Upper lobe of left lung (tissue), 6 donors: ENCODE results near the gene PRDM16. TPM values are rescaled to one million over a fixed set of nuclear protein-coding genes. Genes with fewer than 3 reads are reported as not detected.
A peak's percentile ranks its signal among the peaks of the same experiment; 100 is the strongest.

Experiments
- ATAC-seq, 2 donors: fragments of 200-7000 bp; cut with Tn5 transposase; one replicate each; pipeline ENCODE4 v1.9.1; 2022; ENCODE audit warnings: mild to moderate bottlenecking in 2 of 2, moderate library complexity in 2 of 2; ENCODE audit not compliant: low FRiP score in 2 of 2
- DNase-seq, 2 donors: peaks; one replicate each; pipeline ENCODE4 v3.0.0-alpha.2; 2019 to 2020
- H3K27ac ChIP-seq, 4 donors: fragments of 200-600 bp; sonication (generic); one replicate each; pipeline ENCODE4 v1.5.1; 2016 to 2019
- H3K27me3 ChIP-seq, 4 donors: fragments of 200-600 bp; sonication (generic); one replicate each; pipeline ENCODE4 v1.5.1; 2017 to 2019
- H3K36me3 ChIP-seq, 4 donors: fragments of 200-600 bp; sonication (generic); one replicate each; pipeline ENCODE4 v1.5.1; 2016 to 2019
- H3K4me1 ChIP-seq, 4 donors: fragments of 200-600 bp; sonication (generic); one replicate each; pipeline ENCODE4 v1.5.1; 2018 to 2019
- H3K4me3 ChIP-seq, 4 donors: fragments of 200-600 bp; sonication (generic); one replicate each; pipeline ENCODE4 v1.5.1; 2017 to 2019; ENCODE audit warnings: mild to moderate bottlenecking in 2 of 4, moderate library complexity in 1 of 4
- H3K9me3 ChIP-seq, 4 donors: fragments of 200-600 bp; sonication (generic); one replicate each; pipeline ENCODE4 v1.5.1; 2018 to 2019
- EP300 ChIP-seq, 4 donors: sonication (generic); formaldehyde crosslinking; IDR thresholded peaks; one replicate each; pipeline ENCODE4 v1.5.1; 2017; ENCODE audit warnings: antibody characterized with exemption in 4 of 4, control low read depth in 2 of 4
- POLR2A ChIP-seq, 4 donors: fragments of 450-650 bp; IDR thresholded peaks; one replicate each; pipeline ENCODE4 v1.5.1; 2016 to 2017; ENCODE audit warnings: antibody characterized with exemption in 4 of 4, mild to moderate bottlenecking in 2 of 4
- POLR2AphosphoS5 ChIP-seq, 2 donors: sonication (generic); formaldehyde crosslinking; IDR thresholded peaks; one replicate each; pipeline ENCODE4 v1.5.1; 2017; ENCODE audit warnings: antibody characterized with exemption in 2 of 2
- WGBS, 2 donors: methylation state at CpG; one replicate each; pipeline ENCODE4 v1.1.5; 2017 to 2018; 5-methylcytosine and 5-hydroxymethylcytosine counted together
- total RNA-seq, 6 donors: library from RNA; depleted of rRNA in 4 of 6; stranded (reverse); fragments of >200 nt in 4 of 6; gene quantifications; one replicate each; pipeline versions ENCODE4 v1.1.0 to v1.2.1, GENCODE V29; 2016 to 2021
- TF ChIP-seq, protein P1 (sequence below), 6 experiments: fragments of 450-650 bp in 4 of 6; fragments of 200-600 bp in 2 of 6; sonication (generic) in 2 of 6; IDR thresholded peaks; one replicate each; pipeline ENCODE4 v1.5.1; 2016 to 2019; ENCODE audit warnings: antibody characterized with exemption in 6 of 6
- donor health status: DM: no; HTN: no; CAD: no; lungs with moderate emphysema.
- donor health status: DM: no; HTN: yes; CAD: no; lungs with severe emphysema.

The PRDM16 gene
- total RNA-seq, 6 donors from 2014 or later: 12.3 to 54.5 (median 21.2) TPM

DNA sequence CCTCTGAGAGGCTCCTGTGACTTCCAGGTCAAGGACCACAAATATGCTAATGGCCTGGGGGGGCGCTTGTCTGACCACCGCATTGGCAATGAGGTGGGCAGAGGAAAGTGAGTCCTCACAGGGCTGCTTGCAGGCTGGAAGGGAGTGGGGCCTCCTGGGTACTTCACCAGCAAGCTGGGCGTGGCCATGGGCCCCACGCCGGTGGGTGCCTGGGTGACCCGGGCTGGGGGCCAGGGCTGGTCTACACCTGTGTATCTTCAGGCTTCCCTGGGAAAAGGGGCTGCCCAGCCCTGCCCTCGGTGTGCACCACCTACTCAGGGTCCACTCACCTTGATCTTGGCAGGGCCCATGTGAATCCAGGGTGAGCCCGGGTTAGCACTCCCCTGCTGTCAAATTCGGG lies 167.4 kb downstream of the PRDM16 start:
- Histone ChIP-seq H3K27ac (no peak overlapping the region), H3K4me3 (no peak overlapping the region), H3K9me3 (no peaks in the 10 kb centered on the region), H3K36me3 (no peaks in the 10 kb centered on the region), H3K27me3 (no peaks in the 10 kb centered on the region), H3K4me1 (peaks cover 4 to 40% (median 10%) of the 10 kb centered on the region in 4 donors)
- 66 to 72% methylated on average over 6 to 9 of the region's 9 CpGs for WGBS, 2 donors
- no peak for TF ChIP-seq EP300 (IDR thresholded peaks at IDR 0.05)
- TF ChIP-seq POLR2AphosphoS5 (IDR thresholded peaks at IDR 0.05): no peak
- TF ChIP-seq, protein P1, sequence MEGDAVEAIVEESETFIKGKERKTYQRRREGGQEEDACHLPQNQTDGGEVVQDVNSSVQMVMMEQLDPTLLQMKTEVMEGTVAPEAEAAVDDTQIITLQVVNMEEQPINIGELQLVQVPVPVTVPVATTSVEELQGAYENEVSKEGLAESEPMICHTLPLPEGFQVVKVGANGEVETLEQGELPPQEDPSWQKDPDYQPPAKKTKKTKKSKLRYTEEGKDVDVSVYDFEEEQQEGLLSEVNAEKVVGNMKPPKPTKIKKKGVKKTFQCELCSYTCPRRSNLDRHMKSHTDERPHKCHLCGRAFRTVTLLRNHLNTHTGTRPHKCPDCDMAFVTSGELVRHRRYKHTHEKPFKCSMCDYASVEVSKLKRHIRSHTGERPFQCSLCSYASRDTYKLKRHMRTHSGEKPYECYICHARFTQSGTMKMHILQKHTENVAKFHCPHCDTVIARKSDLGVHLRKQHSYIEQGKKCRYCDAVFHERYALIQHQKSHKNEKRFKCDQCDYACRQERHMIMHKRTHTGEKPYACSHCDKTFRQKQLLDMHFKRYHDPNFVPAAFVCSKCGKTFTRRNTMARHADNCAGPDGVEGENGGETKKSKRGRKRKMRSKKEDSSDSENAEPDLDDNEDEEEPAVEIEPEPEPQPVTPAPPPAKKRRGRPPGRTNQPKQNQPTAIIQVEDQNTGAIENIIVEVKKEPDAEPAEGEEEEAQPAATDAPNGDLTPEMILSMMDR (IDR thresholded peaks at IDR 0.05): no peak
- no peak for ATAC-seq
- DNase-seq: no peak

DNA sequence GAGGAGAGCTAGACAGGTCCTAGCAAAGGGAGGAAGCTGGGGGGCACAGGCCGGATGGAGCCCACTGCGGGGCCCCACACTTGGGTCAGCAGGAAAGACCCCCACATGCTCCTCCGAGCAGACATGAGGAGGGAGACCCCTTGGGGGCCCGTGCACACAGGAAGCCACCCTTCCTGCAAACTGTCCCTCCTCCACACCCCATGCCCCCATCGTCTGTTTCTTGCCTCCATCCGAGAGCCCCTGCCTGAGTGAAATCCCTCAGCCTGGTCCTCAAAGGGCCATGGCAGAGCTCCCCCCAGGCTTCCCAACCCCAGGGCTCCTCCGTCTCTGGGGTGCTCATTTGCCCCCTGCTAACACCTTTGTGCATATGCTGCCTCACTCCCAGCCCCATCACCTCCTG lies 168.0 kb downstream of the PRDM16 start:
- ATAC-seq (no peak), DNase-seq (no peak)
- Histone ChIP-seq H3K36me3 (no peaks in the 10 kb centered on the region), H3K4me1 (peaks cover 5 to 46% (median 12%) of the 10 kb centered on the region in 4 donors), H3K27ac (no peak overlapping the region), H3K27me3 (no peaks in the 10 kb centered on the region), H3K9me3 (no peaks in the 10 kb centered on the region), H3K4me3 (no peak overlapping the region)
- TF ChIP-seq POLR2AphosphoS5 (IDR thresholded peaks at IDR 0.05): no peak
- no peak for TF ChIP-seq POLR2A (IDR thresholded peaks at IDR 0.05)
- TF ChIP-seq, protein P1 (IDR thresholded peaks at IDR 0.05): no peak
- TF ChIP-seq EP300 (IDR thresholded peaks at IDR 0.05): no peak
- WGBS, 2 donors: 76 to 84% methylated on average over 5 to 7 of the region's 7 CpGs

DNA sequence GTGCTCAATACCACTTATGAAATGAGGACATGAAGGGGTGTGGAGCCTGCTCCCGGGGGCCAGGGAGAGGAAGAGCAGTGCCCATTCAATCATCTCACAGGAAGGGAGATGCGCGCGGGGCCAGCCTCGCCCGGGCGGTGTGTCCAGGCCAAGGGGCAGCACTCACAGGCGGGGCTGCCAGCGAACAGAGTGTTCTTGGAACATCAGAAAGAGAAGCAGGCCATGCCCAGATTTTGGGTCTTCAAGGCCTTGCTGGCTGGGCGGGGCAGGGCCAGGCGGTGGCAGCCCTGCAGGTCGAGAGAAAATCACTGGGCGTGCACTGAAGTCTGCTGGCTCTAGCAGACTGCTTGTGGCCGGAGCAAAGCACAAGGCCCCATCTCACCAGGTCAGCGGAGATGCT lies 168.6 kb downstream of the PRDM16 start:
- H3K4me3 ChIP-seq: no peak overlapping the region
- H3K4me1 ChIP-seq: peaks cover 5 to 46% (median 12%) of the 10 kb centered on the region in 4 donors
- H3K9me3 ChIP-seq: no peaks in the 10 kb centered on the region
- H3K27me3 ChIP-seq: no peaks in the 10 kb centered on the region
- peak overlapping the region in 3 of 4 donors; percentile 45 to 48 (median 48) for H3K27ac ChIP-seq
- no peaks in the 10 kb centered on the region for H3K36me3 ChIP-seq
- DNase-seq (peak; percentile 35 to 75), ATAC-seq (no peak)
- TF ChIP-seq, protein P1 (IDR thresholded peaks at IDR 0.05): no peak
- TF ChIP-seq POLR2A (IDR thresholded peaks at IDR 0.05) (no peak), POLR2AphosphoS5 (IDR thresholded peaks at IDR 0.05) (no peak), EP300 (IDR thresholded peaks at IDR 0.05) (no peak)
- 51 to 82% methylated on average over 7 to 15 of the region's 15 CpGs for WGBS, 2 donors

DNA sequence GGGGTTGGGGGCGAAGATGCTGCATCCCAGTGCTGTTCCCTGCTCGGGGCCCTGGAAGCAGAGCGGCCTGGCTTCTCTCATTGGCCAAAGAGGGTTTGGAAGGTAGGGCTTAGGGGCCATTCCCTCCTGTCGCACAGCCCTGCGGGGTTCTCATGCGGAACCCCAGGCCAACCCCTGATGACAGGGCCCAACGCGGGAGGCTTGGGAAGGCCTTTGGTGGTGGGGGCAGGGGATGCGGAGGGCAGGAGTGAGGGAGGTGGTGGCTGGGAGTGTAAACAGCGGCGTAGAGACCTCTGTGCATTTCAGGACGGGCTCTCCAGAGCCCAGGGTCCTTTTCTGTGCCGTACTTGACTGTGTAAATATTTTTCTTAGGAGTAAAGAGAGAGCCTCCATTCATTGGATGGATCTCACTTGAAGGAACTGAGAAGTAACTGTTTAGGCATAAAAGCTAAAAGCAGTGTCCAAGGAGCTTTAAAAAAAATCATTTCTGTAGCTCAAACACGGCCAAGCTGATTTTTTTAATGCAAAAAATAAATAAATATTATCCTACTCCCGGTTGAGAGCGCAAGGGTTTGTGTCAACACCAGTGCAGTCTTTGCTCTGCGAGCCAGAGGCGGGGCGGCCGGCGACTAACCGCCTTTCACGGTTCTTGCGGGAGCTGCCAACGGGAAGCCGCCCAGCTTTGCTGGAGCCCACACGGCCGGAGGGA lies 169.1 kb downstream of the PRDM16 start:
- H3K4me3 ChIP-seq: no peak overlapping the region
- 52 to 57% methylated on average over 26 to 28 of the region's 28 CpGs for WGBS, 2 donors
- peak overlapping the region in 3 of 4 donors; percentile 45 to 48 (median 48) for H3K27ac ChIP-seq
- peaks cover 5 to 46% (median 12%) of the 10 kb centered on the region in 4 donors for H3K4me1 ChIP-seq
- peak; percentile 53 to 89 for DNase-seq
- ATAC-seq: peak in 1 of 2 donors; percentile 8
- H3K9me3 ChIP-seq: no peaks in the 10 kb centered on the region
- TF ChIP-seq EP300 (IDR thresholded peaks at IDR 0.05): no peak
- TF ChIP-seq, protein P1 (IDR thresholded peaks at IDR 0.05): no peak
- no peak for TF ChIP-seq POLR2A (IDR thresholded peaks at IDR 0.05)
- no peak for TF ChIP-seq POLR2AphosphoS5 (IDR thresholded peaks at IDR 0.05)
- no peaks in the 10 kb centered on the region for H3K27me3 ChIP-seq
- no peaks in the 10 kb centered on the region for H3K36me3 ChIP-seq
